Adrenal gland (tissue), 12 donors: ENCODE measurements around the gene SLC24A3. TPM values are rescaled to one million over a fixed set of nuclear protein-coding genes. Genes with fewer than 3 reads are reported as not detected.

Source experiments
- DNase-seq, 7 donors: peaks; one replicate each; pipeline ENCODE4 v3.0.0-alpha.2; 2019 to 2020
- H3K27ac ChIP-seq, 5 donors: fragments of 200-600 bp; sonication (generic) in 4 of 5; 1 replicate in 3 of 5; 2 replicates in 2 of 5; pipeline versions ENCODE4 v1.5.1 to v1.8.0; 2016 to 2020; ENCODE audit warnings: mild to moderate bottlenecking in 1 of 5
- H3K27me3 ChIP-seq: fragments of 200-600 bp; 2 replicates; pipeline ENCODE4 v1.8.0; 2021
- H3K36me3 ChIP-seq, 2 donors: fragments of 200-600 bp; replicated peaks in 1 of 2; 1 replicate in 1 of 2; 2 replicates in 1 of 2; pipeline versions ENCODE4 v1.5.1 to v1.8.0; 2018 to 2022
- H3K4me1 ChIP-seq, 2 donors: fragments of 200-600 bp; replicated peaks in 1 of 2; 1 replicate in 1 of 2; 2 replicates in 1 of 2; pipeline versions ENCODE4 v1.5.1 to v1.8.0; 2018 to 2021
- H3K4me3 ChIP-seq, 4 donors: fragments of 200-600 bp; sonication (generic) in 3 of 4; one replicate each; pipeline ENCODE4 v1.5.1; 2016 to 2018
- H3K9me3 ChIP-seq, 3 donors: fragments of 200-600 bp; sonication (generic) in 1 of 3; replicated peaks in 1 of 3; 1 replicate in 2 of 3; 2 replicates in 1 of 3; pipeline versions ENCODE4 v1.5.1 to v1.8.0; 2016 to 2021
- POLR2A ChIP-seq, 2 donors: fragments of 450-650 bp; IDR thresholded peaks; one replicate each; pipeline ENCODE4 v1.6.1; 2017; ENCODE audit warnings: antibody characterized with exemption in 2 of 2, mild to moderate bottlenecking in 2 of 2, moderate library complexity in 1 of 2
- WGBS, 4 donors: extraction: QIAGEN DNeasy Blood & Tissue Kit in 2 of 4; methylation state at CpG; one replicate each; pipeline versions ENCODE4 v1.1.5 to v1.1.7; 2013 to 2017; 5-methylcytosine and 5-hydroxymethylcytosine counted together
- intact Hi-C, 2 donors: fragments of 100-400 bp; cut with DNase I; formaldehyde crosslinking; loops; one replicate each; pipeline versions ENCODE4 v1.14.1 to v1.15.0; 2022 to 2023
- polyA plus RNA-seq, 3 donors: library from polyadenylated mRNA; stranded (reverse); fragments of 200-250 nt in 2 of 3; fragments of 350-450 nt in 1 of 3; fragmentation: Illumina TruSeq in 1 of 3; extraction: RNeasy Lipid Tissue Mini Kit (QIAGEN cat#74804) in 1 of 3; gene quantifications; one replicate each; pipeline ENCODE4 v1.2.3, GENCODE V29; 2013 to 2014
- total RNA-seq, 9 donors: library from RNA; depleted of rRNA in 4 of 9; stranded (reverse); fragments of >200 nt in 4 of 9; fragments of 120-200 nt in 1 of 9; fragmentation: NEBNext Ultra II Directional in 1 of 9; extraction: Animal tissue kit (Norgen Biotek cat#: 25700) in 1 of 9; gene quantifications; one replicate each; pipeline versions ENCODE4 v1.1.0 to v1.2.4, GENCODE V29; 2013 to 2023
- TF ChIP-seq, protein P1 (sequence below), 6 experiments: fragments of 450-650 bp in 4 of 6; fragments of 200-600 bp in 2 of 6; sonication (generic) in 1 of 6; IDR thresholded peaks; 1 replicate in 5 of 6; 2 replicates in 1 of 6; pipeline versions ENCODE4 v1.5.1 to v1.8.0; 2016 to 2021; ENCODE audit warnings: antibody characterized with exemption in 6 of 6, mild to moderate bottlenecking in 2 of 6, moderate library complexity in 1 of 6
- donor health status: healthy with polysubstance abuse.
- donor health status: Bipolar disorder and iron deficiency.
- donor health status: DM: yes; HTN: yes; CAD: no.
- donor health status: DM: no; HTN: no; CAD: no.
- donor health status: DM: no; HTN: no; CAD: no.
- donor health status: DM: yes; HTN: yes; CAD: no.

The SLC24A3 gene
- total and polyA plus RNA-seq, 12 donors = 0.89 to 44.4 (median 2.7) TPM

DNA sequence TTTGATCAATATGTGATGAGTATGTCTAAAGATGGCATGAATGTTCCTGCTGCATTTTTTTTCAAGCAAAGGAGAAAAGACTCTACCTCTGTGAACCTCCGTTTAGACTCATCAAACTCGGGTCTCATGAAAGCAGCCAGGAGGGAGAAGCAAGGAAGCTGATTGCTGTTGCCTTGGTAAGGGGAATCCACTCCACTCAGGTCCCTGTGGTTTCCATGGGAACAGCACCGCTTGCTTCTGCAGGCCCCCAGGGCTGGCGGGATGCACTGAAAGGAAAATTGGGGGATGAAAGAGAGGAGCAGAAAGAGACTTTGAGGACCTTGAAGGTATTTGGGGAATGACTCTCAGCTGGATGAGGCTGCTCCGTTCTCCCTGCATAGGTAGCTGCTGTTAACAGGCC is 296.0 kb downstream of the SLC24A3 start:
- no peak overlapping the region for H3K27ac ChIP-seq
- H3K27me3 ChIP-seq = no peaks in the 10 kb centered on the region
- 85 to 94% (median 87%) methylated on average over 5 of the region's 5 CpGs for WGBS, 4 donors
- H3K36me3 ChIP-seq = no peaks in the 10 kb centered on the region
- no peaks in the 10 kb centered on the region for H3K9me3 ChIP-seq
- TF ChIP-seq, protein P1, sequence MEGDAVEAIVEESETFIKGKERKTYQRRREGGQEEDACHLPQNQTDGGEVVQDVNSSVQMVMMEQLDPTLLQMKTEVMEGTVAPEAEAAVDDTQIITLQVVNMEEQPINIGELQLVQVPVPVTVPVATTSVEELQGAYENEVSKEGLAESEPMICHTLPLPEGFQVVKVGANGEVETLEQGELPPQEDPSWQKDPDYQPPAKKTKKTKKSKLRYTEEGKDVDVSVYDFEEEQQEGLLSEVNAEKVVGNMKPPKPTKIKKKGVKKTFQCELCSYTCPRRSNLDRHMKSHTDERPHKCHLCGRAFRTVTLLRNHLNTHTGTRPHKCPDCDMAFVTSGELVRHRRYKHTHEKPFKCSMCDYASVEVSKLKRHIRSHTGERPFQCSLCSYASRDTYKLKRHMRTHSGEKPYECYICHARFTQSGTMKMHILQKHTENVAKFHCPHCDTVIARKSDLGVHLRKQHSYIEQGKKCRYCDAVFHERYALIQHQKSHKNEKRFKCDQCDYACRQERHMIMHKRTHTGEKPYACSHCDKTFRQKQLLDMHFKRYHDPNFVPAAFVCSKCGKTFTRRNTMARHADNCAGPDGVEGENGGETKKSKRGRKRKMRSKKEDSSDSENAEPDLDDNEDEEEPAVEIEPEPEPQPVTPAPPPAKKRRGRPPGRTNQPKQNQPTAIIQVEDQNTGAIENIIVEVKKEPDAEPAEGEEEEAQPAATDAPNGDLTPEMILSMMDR (IDR thresholded peaks at IDR 0.05) = no peak
- no peak for TF ChIP-seq POLR2A (IDR thresholded peaks at IDR 0.05)
- DNase-seq = no peak
- intact Hi-C loops = no loop called here
- H3K4me3 ChIP-seq = no peak overlapping the region
- H3K4me1 ChIP-seq = no peaks in the 10 kb centered on the region

DNA sequence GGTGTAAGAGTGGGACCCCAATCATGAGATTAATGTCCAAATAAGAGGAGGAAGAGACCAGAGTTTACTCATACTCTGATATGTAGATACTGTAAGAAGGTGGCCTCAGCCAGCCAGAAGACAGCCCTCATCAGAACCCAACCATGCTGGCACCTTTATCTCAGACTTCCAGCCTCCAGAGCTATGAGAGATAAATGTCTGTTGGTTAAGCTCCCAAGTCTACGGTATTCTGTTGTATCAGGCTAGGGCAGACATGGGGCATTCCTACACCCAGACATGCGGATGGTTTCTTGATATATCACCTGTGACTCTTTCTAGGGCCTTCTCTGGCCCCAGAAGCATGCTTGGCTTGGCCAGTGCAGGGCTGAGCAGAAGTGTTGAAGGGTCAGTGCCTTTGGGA is 298.2 kb downstream of the SLC24A3 start:
- no peak overlapping the region for H3K4me3 ChIP-seq
- H3K27me3 ChIP-seq = no peaks in the 10 kb centered on the region
- H3K4me1 ChIP-seq = no peaks in the 10 kb centered on the region
- no peaks in the 10 kb centered on the region for H3K9me3 ChIP-seq
- intact Hi-C loops = no loop called here
- DNase-seq = no peak
- H3K27ac ChIP-seq = no peak overlapping the region
- no peak for TF ChIP-seq POLR2A (IDR thresholded peaks at IDR 0.05)
- TF ChIP-seq, protein P1 (IDR thresholded peaks at IDR 0.05) = no peak
- WGBS, 4 donors = 91 to 100% (median 99%) methylated on average over 2 of the region's 2 CpGs
- H3K36me3 ChIP-seq = no peaks in the 10 kb centered on the region

DNA sequence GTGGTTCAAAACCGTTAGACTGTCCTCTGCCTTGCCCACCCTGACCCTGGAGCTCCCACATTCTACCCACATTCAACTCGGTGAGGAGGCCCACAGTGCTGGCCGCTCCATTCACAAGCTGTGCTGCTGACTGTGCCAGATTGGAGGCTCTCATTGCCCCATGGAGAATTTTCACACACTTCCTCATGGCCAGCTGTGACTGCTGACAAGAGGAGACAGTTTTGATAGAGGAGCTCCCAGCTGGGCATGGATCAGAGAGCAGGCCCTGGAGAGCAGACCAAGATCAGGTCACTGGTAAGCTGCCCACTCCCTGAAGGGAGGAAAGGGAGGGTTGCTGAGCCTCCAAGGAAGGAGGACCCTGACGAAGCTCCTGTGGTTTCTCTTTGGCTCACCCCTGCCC is 299.5 kb downstream of the SLC24A3 start:
- Histone ChIP-seq H3K27ac (no peak overlapping the region), H3K9me3 (no peaks in the 10 kb centered on the region), H3K27me3 (no peaks in the 10 kb centered on the region), H3K4me3 (no peak overlapping the region), H3K36me3 (no peaks in the 10 kb centered on the region), H3K4me1 (no peaks in the 10 kb centered on the region)
- TF ChIP-seq, protein P1 (IDR thresholded peaks at IDR 0.05) = no peak
- TF ChIP-seq POLR2A (IDR thresholded peaks at IDR 0.05) = no peak
- intact Hi-C loops = no loop called here
- DNase-seq = no peak
- 85 to 93% (median 89%) methylated on average over 3 to 4 of the region's 4 CpGs for WGBS, 4 donors

DNA sequence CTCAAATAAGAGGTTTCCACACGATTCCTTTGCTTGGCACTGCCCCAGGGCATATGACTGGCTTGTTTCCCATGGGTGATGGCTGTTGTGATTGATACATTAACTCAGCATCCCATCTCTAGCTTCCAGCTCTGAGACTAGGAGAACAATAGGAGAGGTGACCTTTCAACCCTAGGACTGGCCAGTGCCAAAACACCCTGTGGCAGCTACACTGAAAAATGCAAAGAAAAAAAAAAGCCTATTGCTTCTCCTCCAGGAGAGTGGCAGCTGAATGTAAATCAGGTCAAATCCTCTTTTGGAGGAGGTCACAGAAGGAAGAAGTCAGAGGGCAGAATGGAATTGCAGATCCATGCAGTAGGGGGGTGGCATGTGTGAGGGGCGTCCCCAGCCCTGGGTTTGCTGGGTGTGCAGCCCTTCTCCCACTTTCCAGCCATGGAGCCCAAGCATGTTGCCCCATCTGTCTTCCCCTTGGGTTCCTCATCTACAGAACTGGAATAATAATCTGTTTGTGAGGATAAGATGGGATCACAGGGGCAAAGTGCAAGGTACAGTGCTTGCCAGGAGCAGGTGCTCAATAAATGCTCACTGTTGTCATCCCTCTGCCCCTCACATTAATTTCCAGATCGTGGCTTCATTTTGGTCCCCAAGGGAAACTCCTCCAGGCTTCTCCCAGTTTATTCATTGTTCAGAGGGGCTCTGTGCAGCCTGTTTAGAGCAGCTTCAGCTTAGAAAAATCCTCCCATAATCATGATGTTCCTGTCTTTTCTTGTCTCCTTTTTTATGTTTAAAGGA is 300.6 kb downstream of the SLC24A3 start:
- H3K9me3 ChIP-seq = no peaks in the 10 kb centered on the region
- H3K27me3 ChIP-seq = no peaks in the 10 kb centered on the region
- intact Hi-C loops = no loop called here
- no peak overlapping the region for H3K4me3 ChIP-seq
- 66 to 72% (median 67%) methylated on average over 3 of the region's 3 CpGs for WGBS, 4 donors
- H3K27ac ChIP-seq = no peak overlapping the region
- DNase-seq = no peak
- no peaks in the 10 kb centered on the region for H3K36me3 ChIP-seq
- TF ChIP-seq, protein P1 (IDR thresholded peaks at IDR 0.05) = no peak
- TF ChIP-seq POLR2A (IDR thresholded peaks at IDR 0.05) = no peak
- H3K4me1 ChIP-seq = no peaks in the 10 kb centered on the region
